GM21526 (cell line): ENCODE measurements around the gene POLQ.
"Not testable (repeated sequence)": the region's sequence is repeated elsewhere in the genome, so short reads cannot be mapped to it uniquely, and the experiment has no call there.

Experiments used
- ATAC-seq: cut with Tn5 transposase; IDR thresholded peaks from one replicate; pipeline ENCODE4 v1.9.1; 2021; ENCODE audit warnings: moderate library complexity; ENCODE audit not compliant: unreplicated experiment, low FRiP score

The POLQ gene

DNA sequence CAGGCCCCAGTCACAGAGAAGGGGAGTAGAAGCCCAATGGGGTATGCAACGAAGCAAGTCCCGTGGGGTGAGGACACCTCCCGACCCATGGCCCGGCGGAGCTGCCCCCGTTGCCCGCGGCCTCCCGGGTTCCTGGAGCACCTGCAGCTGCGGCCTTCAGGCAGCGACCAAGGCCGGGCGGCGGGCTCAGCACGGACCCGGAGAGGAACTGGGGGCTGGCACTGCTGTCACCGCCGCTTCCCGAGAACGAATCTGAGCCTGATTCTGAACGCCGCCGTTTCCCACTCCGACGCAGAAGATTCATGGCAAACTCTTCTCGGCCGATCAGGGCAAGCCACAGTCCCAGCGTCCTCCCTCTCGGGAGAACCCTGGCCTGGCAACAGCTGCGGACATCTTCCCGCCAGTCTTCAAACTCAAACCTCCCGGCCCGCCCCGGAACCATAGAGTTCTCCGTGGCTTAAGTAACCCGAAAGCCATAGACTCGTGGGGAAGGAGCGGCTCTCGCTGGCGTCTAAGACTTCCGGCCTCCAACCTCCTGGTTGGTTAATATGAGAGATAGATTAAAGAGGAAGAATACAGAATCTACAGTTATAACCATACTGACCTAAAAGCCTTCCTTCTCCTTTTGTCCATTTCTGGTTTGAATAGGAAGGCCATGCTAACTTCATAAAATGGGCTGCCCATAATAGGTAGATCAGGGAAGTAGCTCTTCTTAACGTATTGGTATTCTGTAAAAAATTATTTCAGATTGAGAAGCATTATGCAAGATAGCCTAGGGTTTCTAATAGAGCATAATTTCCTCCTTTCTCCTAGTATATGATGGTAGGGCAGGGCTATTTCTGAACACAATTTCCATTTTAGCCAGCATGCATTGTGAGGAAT lies at the start of gene POLQ:
Gene POLQ, minus strand, starts transcription at position 415 of the 882 bp plus-strand sequence. Its CDS starts 111 bp downstream, at position 304.
- peak; percentile 74 for ATAC-seq

DNA sequence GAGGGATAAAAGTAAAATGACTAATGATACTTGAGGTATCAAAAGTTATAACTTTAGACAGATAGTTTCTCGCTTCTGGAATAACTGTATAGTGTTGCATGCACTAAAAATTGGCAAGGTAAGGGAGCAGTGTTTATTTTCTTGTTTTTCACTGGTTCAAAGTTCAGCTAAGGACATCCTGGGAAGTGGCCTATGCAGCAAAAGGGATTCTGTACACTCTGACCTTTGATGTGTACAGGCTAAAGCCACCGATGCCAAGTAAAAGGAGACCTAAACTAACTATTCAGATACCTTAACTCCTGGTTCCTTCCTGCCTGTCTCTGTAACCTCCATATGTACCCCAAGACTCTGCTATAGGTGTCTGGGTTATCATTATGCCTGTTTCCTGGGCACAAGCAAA lies 49.1 kb upstream of the POLQ start:
- no peak for ATAC-seq

- not testable (repeated sequence) for ATAC-seq
These were observed 48.0 kb upstream of the POLQ start for GRCh38 chr3:121593806-121594205.

DNA sequence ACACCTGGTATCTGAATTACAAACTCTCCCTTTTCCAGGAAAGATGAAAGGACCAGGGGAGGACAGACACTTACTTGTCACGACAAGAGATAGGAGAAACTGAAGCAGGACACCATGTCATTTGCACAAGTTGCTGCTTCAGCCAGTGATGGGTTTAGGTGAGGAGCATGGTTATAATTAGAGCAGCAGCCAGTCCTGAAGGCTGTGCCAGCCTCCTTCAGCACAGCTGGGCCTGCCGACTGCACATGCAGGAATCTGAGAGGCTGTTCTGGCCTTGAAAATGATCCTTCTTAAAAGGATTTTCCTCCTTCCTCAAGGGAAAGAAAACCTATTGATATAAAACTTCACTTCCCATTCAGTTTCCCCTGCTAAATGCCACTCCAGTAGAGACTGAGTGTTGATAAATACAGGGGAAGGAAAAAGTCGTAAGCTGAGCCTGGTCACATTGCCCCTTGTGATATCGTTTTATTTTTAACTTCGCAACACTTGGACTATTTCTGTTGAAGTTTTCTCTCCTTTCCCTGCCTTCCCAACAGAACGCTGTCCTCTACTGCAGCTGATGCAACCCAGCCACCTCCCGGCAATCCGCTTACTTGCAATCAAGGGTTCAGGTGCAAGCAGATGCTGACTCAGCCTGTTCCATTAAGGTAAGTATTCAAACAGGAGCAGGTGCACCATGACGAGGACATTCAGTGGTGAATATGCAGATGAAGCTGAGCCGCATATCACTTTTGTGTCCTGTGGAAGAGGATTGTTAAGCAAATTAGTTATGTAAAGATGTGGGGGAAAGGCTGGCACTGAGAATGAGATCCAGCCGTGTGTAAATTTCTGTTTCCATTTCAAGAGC lies 47.3 kb upstream of the POLQ start, which contains the start of gene FBXO40:
Gene FBXO40, plus strand, starts transcription at position 524 of the 847 bp plus-strand sequence. CDS start 27,197 bp downstream, outside the sequence.
- no peak for ATAC-seq

DNA sequence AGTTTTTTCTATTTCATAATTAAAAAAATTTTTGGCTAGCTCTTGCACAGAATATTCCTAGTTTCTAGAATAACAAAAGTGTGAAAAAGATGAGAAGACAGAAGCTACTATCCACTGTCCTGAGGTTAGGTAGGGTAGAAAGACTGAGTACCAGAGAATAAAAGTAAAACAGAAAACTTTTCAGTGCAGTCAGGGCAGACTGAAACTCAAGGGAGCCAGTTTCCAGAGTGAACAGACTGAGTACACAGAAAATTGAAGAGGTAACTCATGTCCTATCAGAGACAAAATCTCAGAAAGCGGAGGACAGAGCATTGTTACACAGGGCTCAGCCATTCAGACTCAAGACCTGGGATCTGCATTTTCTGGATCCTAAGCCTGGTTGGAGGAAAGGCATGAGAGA lies 38.6 kb upstream of the POLQ start:
- no peak for ATAC-seq

- no peak for ATAC-seq
These were observed 35.9 kb upstream of the POLQ start for GRCh38 chr3:121581691-121582090.

DNA sequence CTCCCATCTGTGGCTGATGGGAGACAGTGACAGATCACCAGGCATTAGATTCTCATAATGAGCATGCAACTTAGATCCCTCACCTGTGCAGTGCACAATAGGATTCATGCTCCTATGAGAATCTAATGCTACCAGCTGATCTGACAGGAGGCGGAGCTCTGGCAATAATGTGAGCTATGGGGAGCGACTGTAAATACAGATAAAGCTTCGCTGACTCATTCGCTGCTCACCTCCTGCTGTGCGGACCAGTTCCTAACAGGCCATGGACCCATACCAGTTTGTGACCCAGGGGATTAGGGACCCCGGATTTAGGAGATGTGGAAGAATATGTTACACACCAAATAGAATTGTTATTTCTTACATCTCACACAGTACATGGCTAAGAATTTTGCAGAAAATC lies 28.7 kb upstream of the POLQ start:
- no peak for ATAC-seq

DNA sequence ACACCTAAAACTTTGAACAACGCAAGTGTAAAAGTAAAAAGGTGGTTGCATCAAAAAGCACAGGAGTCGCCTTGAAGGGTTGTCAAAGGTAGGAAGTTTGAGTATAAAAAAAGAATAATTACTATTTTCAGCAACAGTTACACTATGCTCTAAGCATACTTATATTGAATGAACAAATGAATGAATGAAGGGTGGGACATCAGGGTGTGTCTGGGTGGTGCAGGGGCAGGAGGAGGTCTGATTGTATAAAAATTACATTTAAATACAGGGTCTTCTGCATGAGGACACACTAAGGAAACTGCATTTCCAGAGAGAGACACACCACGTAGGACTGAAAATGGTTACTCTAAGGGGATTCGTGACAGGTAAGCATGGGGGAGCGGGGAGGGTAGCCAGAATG lies 21.9 kb upstream of the POLQ start, which contains the start of gene ARGFX:
Gene ARGFX, plus strand, starts transcription at position 301 of the 400 bp plus-strand sequence. CDS start 2,765 bp downstream, outside the sequence.
- no peak for ATAC-seq

DNA sequence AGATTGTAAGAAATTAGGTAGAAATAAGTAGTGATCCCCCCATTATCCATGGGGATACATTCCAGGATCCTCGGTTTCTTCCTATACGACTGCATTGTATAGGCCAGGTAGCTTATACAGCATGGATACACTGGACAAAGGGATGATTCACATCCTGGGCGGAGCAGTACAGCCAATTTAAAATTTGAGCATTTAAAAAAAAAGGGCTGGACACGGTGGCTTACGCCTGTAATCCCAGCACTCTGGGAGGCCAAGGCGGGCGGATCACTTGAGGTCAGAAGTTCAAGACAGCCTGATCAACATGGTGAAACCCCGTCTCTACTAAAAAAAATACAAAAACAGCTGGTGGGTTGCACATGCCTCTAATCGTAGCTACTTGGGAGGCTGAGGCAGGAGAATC lies 21.0 kb upstream of the POLQ start:
- no peak for ATAC-seq

DNA sequence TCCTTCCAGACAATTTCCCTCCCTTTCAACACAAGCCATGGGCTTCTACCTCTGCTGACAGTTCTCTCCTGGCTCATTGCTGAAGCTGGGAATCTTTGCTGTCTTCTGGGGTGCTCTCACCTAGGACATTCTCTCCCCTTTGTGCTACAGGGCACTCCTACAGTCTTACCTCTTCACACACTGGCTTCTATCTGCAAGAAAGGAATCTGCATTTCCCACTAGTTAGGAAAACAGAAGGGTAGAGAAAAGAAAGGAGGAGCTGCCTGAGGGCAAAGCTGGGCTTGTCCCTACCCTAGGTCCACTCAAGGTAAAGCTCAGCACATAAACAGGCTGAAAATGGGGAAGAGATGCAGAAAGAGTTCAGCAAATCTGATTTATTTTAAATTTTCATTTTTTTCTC lies 16.4 kb upstream of the POLQ start:
- ATAC-seq: no peak

DNA sequence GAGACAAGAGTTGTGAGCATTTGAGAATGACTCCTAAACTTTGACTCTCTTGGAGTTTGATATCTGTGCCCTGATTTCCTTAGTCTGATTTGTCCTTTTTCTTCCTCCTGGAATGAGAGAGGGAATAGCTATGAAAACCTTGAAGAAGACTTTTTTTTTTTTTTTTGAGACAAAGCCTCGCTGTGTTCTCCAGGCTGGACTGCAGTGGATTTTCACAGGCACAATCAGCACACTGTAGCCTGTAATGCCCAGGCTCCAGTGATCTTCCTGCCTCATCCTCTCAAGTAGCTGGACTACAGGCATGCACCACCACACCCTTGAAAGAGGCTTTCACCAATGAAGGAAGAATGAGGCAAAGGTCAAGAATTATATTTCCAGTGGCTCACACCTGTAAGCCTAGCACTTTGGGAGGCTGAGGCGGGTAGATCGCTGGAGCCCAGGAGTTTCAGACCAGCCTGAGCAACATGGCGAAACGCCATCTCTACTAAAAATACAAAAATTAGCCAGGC lies 11.7 kb upstream of the POLQ start:
- no peak for ATAC-seq

- no peak for ATAC-seq
These were observed 7.0 kb upstream of the POLQ start for GRCh38 chr3:121552797-121553196.

GRCh38 chr3:121552379-121552778 lies 6.6 kb upstream of the POLQ start:
- no peak for ATAC-seq

GRCh38 chr3:121545049-121545573 lies 677 bp downstream of the POLQ start:
- no peak for ATAC-seq

DNA sequence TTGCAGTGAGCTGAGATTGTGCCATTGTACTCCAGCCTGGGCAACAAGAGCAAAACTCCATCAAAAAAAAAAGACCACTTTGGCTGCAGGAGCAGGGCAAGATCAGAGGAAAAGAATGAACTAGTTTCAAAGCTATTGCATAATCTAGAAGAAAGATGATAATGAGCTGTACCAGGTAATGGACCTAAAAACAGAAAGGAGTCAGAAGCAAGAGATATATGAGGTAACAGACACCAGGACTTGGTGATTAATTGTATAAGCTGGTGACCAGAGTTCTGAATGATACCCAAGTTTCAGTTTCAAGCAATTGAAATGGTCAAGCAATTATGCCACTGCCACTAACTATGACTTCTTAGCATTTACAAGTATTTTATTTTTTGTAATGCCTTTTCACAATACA lies 2.9 kb downstream of the POLQ start:
- ATAC-seq: no peak

GRCh38 chr3:121531269-121531668 lies 14.5 kb downstream of the POLQ start:
- no peak for ATAC-seq

GRCh38 chr3:121529308-121529707 lies 16.5 kb downstream of the POLQ start:
- no peak for ATAC-seq

DNA sequence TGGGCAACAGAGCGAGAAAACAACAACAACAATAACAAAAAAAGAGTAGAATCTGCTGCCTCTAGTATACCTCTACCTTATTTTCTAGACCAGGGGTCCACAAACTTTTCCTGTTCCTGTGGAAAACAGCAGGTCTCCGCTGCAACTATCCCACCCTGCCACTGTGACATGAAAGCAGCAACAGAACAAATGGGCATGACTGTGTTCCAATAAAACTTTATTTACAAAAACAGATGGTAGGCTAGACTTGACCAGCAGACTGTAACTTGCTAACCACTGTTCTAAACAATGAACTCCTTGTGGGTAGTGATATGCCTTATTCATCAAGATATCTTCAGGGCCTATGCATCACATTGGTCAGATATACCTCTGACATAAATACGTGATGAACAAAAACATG lies 25.3 kb downstream of the POLQ start:
- no peak for ATAC-seq

GRCh38 chr3:121517953-121518655 lies 27.7 kb downstream of the POLQ start:
- no peak for ATAC-seq

DNA sequence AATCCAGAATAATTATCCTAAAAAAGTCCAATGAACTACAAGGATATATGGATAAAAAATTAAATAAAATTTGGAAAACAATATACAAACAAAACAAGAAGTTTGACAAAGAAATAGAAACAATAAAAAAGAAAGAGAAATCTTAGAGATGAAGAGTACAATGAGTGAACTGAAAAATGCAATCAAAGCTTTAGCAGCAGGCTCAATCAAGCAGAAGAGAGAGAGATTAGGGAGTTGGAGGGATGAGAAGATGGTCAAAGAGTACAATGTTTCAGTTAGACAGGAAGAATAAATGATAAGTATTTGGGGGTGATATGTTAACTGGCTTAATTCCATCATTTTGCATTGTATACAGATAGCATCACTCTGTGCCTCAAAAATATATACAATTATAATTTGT lies 29.9 kb downstream of the POLQ start:
- no peak for ATAC-seq
